HCT116 (cell line): Measurements from ENCODE around the gene ANKFN1. TPM values are rescaled to one million over a fixed set of nuclear protein-coding genes. Genes with fewer than 3 reads are reported as not detected.

Experiments
- ATAC-seq: fragments of 200-7000 bp; cut with Tn5 transposase; 2 replicates; pipeline ENCODE4 v1.9.1; 2020; ENCODE audit warnings: mild to moderate bottlenecking, moderate library complexity
- BruUV-seq: library from RNA; stranded (reverse); fragments of 400-500 nt; replicated peaks from 2 replicates; lab custom pipeline; 2021; lab: Mats Ljungman, UMichigan
- CTCF ChIA-PET: fragments of 300-600 bp; sonication (Branson Sonifier 250); formaldehyde crosslinking; loops from one replicate; lab custom pipeline; 2021; ENCODE audit warnings: antibody characterized with exemption; lab: Charles Lee
- POLR2A ChIA-PET: fragments of 300-600, 350-600 bp; sonication (Branson Sonifier 250); formaldehyde crosslinking; loops from one replicate; lab custom pipeline; 2021; ENCODE audit warnings: antibody characterized with exemption; lab: Charles Lee
- RAD21 ChIA-PET, 2 experiments: fragments of 300-600 bp; sonication (Branson Sonifier 250); formaldehyde crosslinking; loops; one replicate each; lab custom pipeline; 2023; ENCODE audit warnings: low total read pairs in 2 of 2; ENCODE audit not compliant: uncharacterized antibody in 2 of 2, unreplicated experiment in 2 of 2, low non-redundant PET in 1 of 2; lab: Charles Lee
- DNase-seq: peaks from one replicate; pipeline ENCODE4 v3.0.0-alpha.2; 2010; ENCODE audit warnings: low read depth, low spot score
- H2AFZ ChIP-seq: fragments of 200-600 bp; shearing (Covaris generic), sonication (generic); 2 replicates; pipeline ENCODE4 v1.6.1; 2017; ENCODE audit warnings: low read depth, mixed run types, mixed read lengths, antibody characterized with exemption, low read length; ENCODE audit not compliant: poor library complexity, severe bottlenecking
- H3K27ac ChIP-seq: 2 replicates; pipeline ENCODE4 v1.5.1; 2012; ENCODE audit warnings: low read depth, low read length
- H3K27me3 ChIP-seq: fragments of 200-600 bp; sonication (generic); 2 replicates; pipeline ENCODE4 v1.6.1; 2016; ENCODE audit warnings: mixed run types, low read length, mixed read lengths; ENCODE audit not compliant: insufficient read depth
- H3K36me3 ChIP-seq, 2 experiments: fragments of 200-500 bp in 1 of 2; fragments of 200-600 bp in 1 of 2; sonication (Bioruptor generic) in 1 of 2; sonication (generic) in 1 of 2; 2 replicates each; pipeline versions ENCODE4 v1.5.1 to v1.6.1; 2014 to 2016; ENCODE audit warnings: low read length in 2 of 2, inconsistent platforms in 1 of 2, mixed read lengths in 1 of 2, mixed run types in 1 of 2; ENCODE audit not compliant: insufficient read depth in 2 of 2, control insufficient read depth in 1 of 2
- H3K4me1 ChIP-seq, 2 experiments: fragments of 200-600 bp in 1 of 2; sonication (generic) in 1 of 2; 2 replicates each; pipeline versions ENCODE4 v1.5.1 to v1.6.1; 2012 to 2017; ENCODE audit warnings: low read length in 2 of 2, inconsistent platforms in 1 of 2, mild to moderate bottlenecking in 1 of 2, mixed read lengths in 1 of 2, mixed run types in 1 of 2, moderate library complexity in 1 of 2; ENCODE audit not compliant: insufficient read depth in 2 of 2, control insufficient read depth in 1 of 2
- H3K4me2 ChIP-seq: fragments of 200-600 bp; sonication (generic); 2 replicates; pipeline ENCODE4 v1.6.1; 2017; ENCODE audit warnings: mixed run types, low read length, mixed read lengths
- H3K4me3 ChIP-seq, 2 experiments: fragments of 200-600 bp in 1 of 2; sonication (generic) in 1 of 2; replicated peaks in 1 of 2; 2 replicates each; pipeline ENCODE4 v1.5.1; 2011 to 2016; ENCODE audit warnings: low read length in 2 of 2, control low read depth in 1 of 2, low read depth in 1 of 2, mild to moderate bottlenecking in 1 of 2, mixed read lengths in 1 of 2, mixed run types in 1 of 2
- H3K79me2 ChIP-seq: fragments of 200-600 bp; sonication (generic); 2 replicates; pipeline ENCODE4 v1.6.1; 2017; ENCODE audit warnings: mild to moderate bottlenecking, mixed run types, low read length, moderate library complexity, mixed read lengths; ENCODE audit not compliant: insufficient read depth
- H3K9ac ChIP-seq: fragments of 200-600 bp; sonication (generic); 2 replicates; pipeline ENCODE4 v1.6.1; 2016; ENCODE audit warnings: low read length, mixed read lengths
- H3K9me2 ChIP-seq: fragments of 200-600 bp; sonication (generic), shearing (Covaris generic); 2 replicates; pipeline ENCODE4 v1.6.1; 2017; ENCODE audit warnings: mixed run types, mild to moderate bottlenecking, moderate library complexity; ENCODE audit not compliant: insufficient read depth
- H3K9me3 ChIP-seq, 2 experiments: fragments of 200-500 bp in 1 of 2; fragments of 200-600 bp in 1 of 2; sonication (Bioruptor generic) in 1 of 2; sonication (generic) in 1 of 2; 2 replicates each; pipeline ENCODE4 v1.6.1; 2014 to 2017; ENCODE audit warnings: low read length in 2 of 2, mixed read lengths in 2 of 2, inconsistent platforms in 1 of 2, low read depth in 1 of 2, mild to moderate bottlenecking in 1 of 2, mixed run types in 1 of 2, moderate library complexity in 1 of 2; ENCODE audit not compliant: control insufficient read depth in 1 of 2, insufficient read depth in 1 of 2
- H4K20me1 ChIP-seq: fragments of 200-600 bp; sonication (generic), shearing (Covaris generic); 2 replicates; pipeline ENCODE4 v1.6.1; 2017; ENCODE audit warnings: mixed run types, mild to moderate bottlenecking, moderate library complexity; ENCODE audit not compliant: insufficient read depth
- CBX3 ChIP-seq: IDR thresholded peaks from 2 replicates; pipeline ENCODE4 v1.6.1; 2012; ENCODE audit warnings: low read depth
- CEBPB ChIP-seq: IDR thresholded peaks from 2 replicates; pipeline ENCODE4 v1.6.1; 2012; ENCODE audit warnings: low read depth
- EGR1 ChIP-seq: IDR thresholded peaks from 2 replicates; pipeline ENCODE4 v1.6.1; 2012; ENCODE audit warnings: low read depth
- FOSL1 ChIP-seq: IDR thresholded peaks from 2 replicates; pipeline ENCODE4 v1.6.1; 2012; ENCODE audit warnings: low read depth
- JUND ChIP-seq: IDR thresholded peaks from 2 replicates; pipeline ENCODE4 v1.6.1; 2012
- SIN3A ChIP-seq: IDR thresholded peaks from 2 replicates; pipeline ENCODE4 v1.6.1; 2012; ENCODE audit warnings: low read depth
- SP1 ChIP-seq: IDR thresholded peaks from 2 replicates; pipeline ENCODE4 v1.6.1; 2012; ENCODE audit warnings: low read depth
- SRF ChIP-seq: IDR thresholded peaks from 2 replicates; pipeline ENCODE4 v1.6.1; 2012; ENCODE audit warnings: low read depth
- ZNF274 ChIP-seq: fragments of 200-500 bp; sonication (Bioruptor generic); IDR thresholded peaks from 2 replicates; pipeline ENCODE4 v1.6.1; 2014; ENCODE audit warnings: mild to moderate bottlenecking, low read depth, low read length, inconsistent platforms
- intact Hi-C: fragments of 100-400 bp; cut with micrococcal nuclease; formaldehyde crosslinking; loops from 2 replicates; pipeline ENCODE4 v1.10.0; 2022
- total RNA-seq: library from RNA; stranded (reverse); gene quantifications from one replicate; pipeline ENCODE4 v1.2.1, GENCODE V29; 2021; ENCODE audit not compliant: unreplicated experiment
- TF ChIP-seq, protein P1 (sequence below), 3 experiments: fragments of 200-600 bp in 1 of 3; sonication (generic) in 1 of 3; IDR thresholded peaks in 2 of 3; conservative IDR thresholded peaks in 1 of 3; 2 replicates each; pipeline ENCODE4 v1.5.1; 2012 to 2017; ENCODE audit warnings: low read depth in 2 of 3, low read length in 2 of 3, antibody characterized with exemption in 1 of 3, borderline replicate concordance in 1 of 3, control low read depth in 1 of 3, mild to moderate bottlenecking in 1 of 3, mixed read lengths in 1 of 3, mixed run types in 1 of 3, moderate library complexity in 1 of 3; ENCODE audit not compliant: insufficient read depth in 1 of 3

ANKFN1 gene
- total RNA-seq, 1 experiment from 2014 or later, result 1.1 TPM

DNA sequence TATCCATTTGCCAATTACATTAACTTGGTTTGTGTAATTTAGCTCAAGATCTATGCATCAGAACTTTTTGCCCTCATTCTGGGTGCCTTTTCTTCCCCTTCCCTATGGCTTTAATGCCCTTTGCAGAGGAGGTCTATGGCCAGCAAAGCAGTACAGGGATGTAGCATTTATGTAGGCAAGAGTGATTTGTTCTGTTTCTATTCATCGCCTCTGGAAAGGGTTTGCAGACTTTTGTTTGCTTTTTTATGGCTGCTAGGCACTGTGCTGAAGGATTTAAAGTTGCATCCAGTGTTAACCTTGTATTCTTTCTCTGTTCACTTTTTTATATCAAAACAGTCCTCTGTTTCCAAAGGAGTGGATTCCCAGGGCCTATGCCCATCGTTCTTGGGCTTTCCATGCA is 78.0 kb downstream of the ANKFN1 start:
- no peak overlapping the region for H3K27ac ChIP-seq
- H3K79me2 ChIP-seq, result no peaks in the 10 kb centered on the region
- ChIA-PET CTCF (interaction anchor here (1.2 kb wide), 2 partner anchors 16 to 485 kb away, joined by 4 read pairs; no protein-coding TSS in a partner anchor), POLR2A (no interaction called here), RAD21 (no interaction called here)
- H3K4me2 ChIP-seq, result no peak overlapping the region
- H3K36me3 ChIP-seq, result no peaks in the 10 kb centered on the region
- no peaks in the 10 kb centered on the region for H3K9me2 ChIP-seq
- ATAC-seq (no peak), DNase-seq (no peak)
- no peaks in the 10 kb centered on the region for H3K4me1 ChIP-seq
- no peak overlapping the region for H3K9ac ChIP-seq
- no peaks in the 10 kb centered on the region for H4K20me1 ChIP-seq
- no peaks in the 10 kb centered on the region for H3K9me3 ChIP-seq
- H3K4me3 ChIP-seq, result no peak overlapping the region
- no TSS peak for BruUV-seq
- no peak overlapping the region for H2AFZ ChIP-seq
- intact Hi-C loops, result no loop called here
- TF ChIP-seq SIN3A (no peak), SRF (no peak), CBX3 (no peak), CEBPB (no peak), ZNF274 (no peak), FOSL1 (no peak)
- H3K27me3 ChIP-seq, result no peaks in the 10 kb centered on the region

DNA sequence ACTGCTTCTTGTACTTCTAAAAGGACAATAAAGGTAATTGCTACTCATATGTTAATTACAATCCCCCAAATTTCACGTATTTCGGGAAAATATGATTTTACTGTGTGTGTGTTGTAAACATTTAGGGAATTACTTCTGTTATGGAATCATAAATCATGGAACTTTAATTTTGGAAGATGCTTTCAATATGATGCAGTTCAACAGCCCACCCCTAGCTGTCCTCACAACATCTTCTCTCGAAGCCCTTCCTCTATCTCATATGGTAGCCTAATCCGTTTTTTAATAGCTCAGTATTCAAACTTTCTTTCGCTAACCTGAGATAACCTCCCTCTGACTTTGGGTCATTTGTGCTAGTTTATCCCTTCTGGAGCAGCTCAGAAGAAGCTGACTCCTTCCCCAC is 78.4 kb downstream of the ANKFN1 start:
- intact Hi-C loops, result no loop called here
- Histone ChIP-seq H3K9ac (no peak overlapping the region), H3K9me2 (no peaks in the 10 kb centered on the region), H3K79me2 (no peaks in the 10 kb centered on the region), H2AFZ (no peak overlapping the region), H3K9me3 (no peaks in the 10 kb centered on the region), H4K20me1 (no peaks in the 10 kb centered on the region), H3K4me3 (no peak overlapping the region), H3K4me2 (no peak overlapping the region), H3K27ac (no peak overlapping the region), H3K27me3 (no peaks in the 10 kb centered on the region), H3K4me1 (no peaks in the 10 kb centered on the region), H3K36me3 (no peaks in the 10 kb centered on the region)
- ChIA-PET POLR2A (no interaction called here), CTCF (interaction anchor here (1.2 kb wide), 2 partner anchors 16 to 484 kb away, joined by 4 read pairs; no protein-coding TSS in a partner anchor), RAD21 (no interaction called here)
- no peak for DNase-seq
- TF ChIP-seq, protein P1, sequence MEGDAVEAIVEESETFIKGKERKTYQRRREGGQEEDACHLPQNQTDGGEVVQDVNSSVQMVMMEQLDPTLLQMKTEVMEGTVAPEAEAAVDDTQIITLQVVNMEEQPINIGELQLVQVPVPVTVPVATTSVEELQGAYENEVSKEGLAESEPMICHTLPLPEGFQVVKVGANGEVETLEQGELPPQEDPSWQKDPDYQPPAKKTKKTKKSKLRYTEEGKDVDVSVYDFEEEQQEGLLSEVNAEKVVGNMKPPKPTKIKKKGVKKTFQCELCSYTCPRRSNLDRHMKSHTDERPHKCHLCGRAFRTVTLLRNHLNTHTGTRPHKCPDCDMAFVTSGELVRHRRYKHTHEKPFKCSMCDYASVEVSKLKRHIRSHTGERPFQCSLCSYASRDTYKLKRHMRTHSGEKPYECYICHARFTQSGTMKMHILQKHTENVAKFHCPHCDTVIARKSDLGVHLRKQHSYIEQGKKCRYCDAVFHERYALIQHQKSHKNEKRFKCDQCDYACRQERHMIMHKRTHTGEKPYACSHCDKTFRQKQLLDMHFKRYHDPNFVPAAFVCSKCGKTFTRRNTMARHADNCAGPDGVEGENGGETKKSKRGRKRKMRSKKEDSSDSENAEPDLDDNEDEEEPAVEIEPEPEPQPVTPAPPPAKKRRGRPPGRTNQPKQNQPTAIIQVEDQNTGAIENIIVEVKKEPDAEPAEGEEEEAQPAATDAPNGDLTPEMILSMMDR (IDR thresholded peaks at IDR 0.05 in 2 of 3, conservative IDR thresholded peaks at IDR 0.05 in 1 of 3; ENCODE audit: borderline replicate concordance in 1 of 3, insufficient read depth in 1 of 3, low read depth in 2 of 3, low read length in 2 of 3), result peak in 2 of 3 experiments; percentile 20 to 28; a peak in 2 of 6 replicates
- no peak for TF ChIP-seq JUND
- no peak for TF ChIP-seq SP1
- no peak for TF ChIP-seq EGR1
- no TSS peak for BruUV-seq
- no peak for ATAC-seq
